ENCODE results near the gene ACADS. TPM values are rescaled to one million over a fixed set of nuclear protein-coding genes. Genes with fewer than 3 reads are reported as not detected.

Gene ACADS
- total and polyA plus RNA-seq, 9 of the 15 experiments (the other 6 are each of a cell fraction or from before 2014, with no cell fraction given): 0.06 to 20.3 (median 8.8) TPM

DNA sequence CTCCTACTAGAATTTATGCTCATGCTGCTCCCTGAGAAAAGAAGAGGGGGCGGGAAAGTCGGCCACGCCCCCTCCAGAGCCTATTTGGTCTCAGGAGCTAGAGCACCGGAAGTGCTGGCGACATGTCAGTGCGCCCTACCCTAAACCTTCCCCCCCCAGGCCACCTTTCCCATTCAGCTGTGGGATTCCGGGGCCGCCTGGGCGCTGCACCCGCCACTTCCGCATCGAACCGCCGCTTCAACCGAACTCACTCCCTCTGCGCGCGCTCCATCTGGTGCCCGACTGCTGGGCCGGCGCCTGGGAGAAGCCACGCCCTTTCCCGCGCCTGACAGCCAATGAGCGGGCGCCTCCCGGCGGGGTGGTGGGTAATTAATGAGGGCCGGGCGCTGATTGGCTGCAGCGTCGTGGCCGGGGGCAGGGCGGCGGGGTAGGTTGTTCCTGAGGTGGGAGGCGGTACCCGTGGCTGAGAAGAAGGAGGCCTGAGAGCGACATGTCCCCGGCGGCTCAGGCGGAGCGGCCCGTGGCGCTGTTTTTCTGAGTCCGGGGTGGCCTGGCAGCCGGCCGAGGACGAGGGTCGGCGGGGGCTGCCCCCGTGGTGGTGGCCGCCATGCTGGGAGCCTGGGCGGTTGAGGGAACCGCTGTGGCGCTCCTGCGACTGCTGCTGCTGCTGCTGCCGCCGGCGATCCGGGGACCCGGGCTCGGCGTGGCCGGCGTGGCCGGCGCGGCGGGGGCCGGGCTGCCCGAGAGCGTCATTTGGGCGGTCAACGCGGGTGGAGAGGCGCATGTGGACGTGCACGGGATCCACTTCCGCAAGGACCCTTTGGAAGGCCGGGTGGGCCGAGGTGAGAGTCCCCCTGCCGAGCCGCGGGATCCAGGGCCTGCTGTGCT lies 38.7 kb upstream of the ACADS start, which contains the start of gene MLEC (continued):
- TF ChIP-seq GTF2F1 (IDR thresholded peaks at IDR 0.05; ENCODE audit: low read depth, low read length) (0 out of 2 replicates have a peak, but pooled peaks have one; percentile 60), HCFC1 (IDR thresholded peaks at IDR 0.05; ENCODE audit: low read depth, low read length) (peak; percentile 83), HMG20A (CRISPR knock-in tag; conservative IDR thresholded peaks at IDR 0.05) (no peak), SMARCB1 (IDR thresholded peaks at IDR 0.05; ENCODE audit: insufficient read length, low read depth) (no peak), JUN (IDR thresholded peaks at IDR 0.05; ENCODE audit: borderline replicate concordance, low read depth, low read length) (0 out of 2 replicates have a peak, but pooled peaks have one; percentile 17), JUN (CRISPR knock-in tag; IDR thresholded peaks at IDR 0.05; ENCODE audit: borderline replicate concordance) (peak; percentile 80; the same call in 1 of the 2 replicates), ARID2 (IDR thresholded peaks at IDR 0.05) (no peak), ZNF316 (IDR thresholded peaks at IDR 0.05) (peak; percentile 27; the same call in 1 of the 2 replicates), HDAC8 (tag; IDR thresholded peaks at IDR 0.05) (no peak), ZNF24 (IDR thresholded peaks at IDR 0.05) (peak; percentile 47; the same call in 1 of the 2 replicates), POLR2H (tag; IDR thresholded peaks at IDR 0.05; ENCODE audit: low read depth) (0 out of 2 replicates have a peak, but pooled peaks have one; percentile 24), ELF1 (tag; IDR thresholded peaks at IDR 0.05) (peak; percentile 97), ZNF445 (CRISPR knock-in tag; IDR thresholded peaks at IDR 0.05; ENCODE audit: low read depth) (no peak), FOXM1 (IDR thresholded peaks at IDR 0.05; ENCODE audit: low read depth) (0 out of 2 replicates have a peak, but pooled peaks have one; percentile 12), FOXM1 (CRISPR knock-in tag; IDR thresholded peaks at IDR 0.05; ENCODE audit: low read depth) (no peak; the same call in 1 of the 2 replicates), ZEB2 (IDR thresholded peaks at IDR 0.05) (peak; percentile 96), ZNF134 (CRISPR knock-in tag; conservative IDR thresholded peaks at IDR 0.05) (no peak), KDM5B (IDR thresholded peaks at IDR 0.05; ENCODE audit: insufficient replicate concordance, low read depth, low read length) (peak; percentile 85), HNRNPK (IDR thresholded peaks at IDR 0.05; ENCODE audit: low read depth, low read length, poor library complexity, severe bottlenecking) (no peak), ELF4 (CRISPR knock-in tag; IDR thresholded peaks at IDR 0.05) (peak; percentile 96), ZNF12 (CRISPR knock-in tag; IDR thresholded peaks at IDR 0.05) (0 out of 2 replicates have a peak, but pooled peaks have one; percentile 60), CHD4 (IDR thresholded peaks at IDR 0.05; ENCODE audit: insufficient read depth, insufficient replicate concordance, low read depth, low read length, poor library complexity, severe bottlenecking) (no peak), SIN3B (IDR thresholded peaks at IDR 0.05; ENCODE audit: low read depth) (peak; percentile 76)
- TF ChIP-seq, protein P1, sequence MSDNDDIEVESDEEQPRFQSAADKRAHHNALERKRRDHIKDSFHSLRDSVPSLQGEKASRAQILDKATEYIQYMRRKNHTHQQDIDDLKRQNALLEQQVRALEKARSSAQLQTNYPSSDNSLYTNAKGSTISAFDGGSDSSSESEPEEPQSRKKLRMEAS (CRISPR knock-in tag; IDR thresholded peaks at IDR 0.05): peak; percentile 62; the same call in 1 of the 2 replicates
- TF ChIP-seq, protein P2, sequence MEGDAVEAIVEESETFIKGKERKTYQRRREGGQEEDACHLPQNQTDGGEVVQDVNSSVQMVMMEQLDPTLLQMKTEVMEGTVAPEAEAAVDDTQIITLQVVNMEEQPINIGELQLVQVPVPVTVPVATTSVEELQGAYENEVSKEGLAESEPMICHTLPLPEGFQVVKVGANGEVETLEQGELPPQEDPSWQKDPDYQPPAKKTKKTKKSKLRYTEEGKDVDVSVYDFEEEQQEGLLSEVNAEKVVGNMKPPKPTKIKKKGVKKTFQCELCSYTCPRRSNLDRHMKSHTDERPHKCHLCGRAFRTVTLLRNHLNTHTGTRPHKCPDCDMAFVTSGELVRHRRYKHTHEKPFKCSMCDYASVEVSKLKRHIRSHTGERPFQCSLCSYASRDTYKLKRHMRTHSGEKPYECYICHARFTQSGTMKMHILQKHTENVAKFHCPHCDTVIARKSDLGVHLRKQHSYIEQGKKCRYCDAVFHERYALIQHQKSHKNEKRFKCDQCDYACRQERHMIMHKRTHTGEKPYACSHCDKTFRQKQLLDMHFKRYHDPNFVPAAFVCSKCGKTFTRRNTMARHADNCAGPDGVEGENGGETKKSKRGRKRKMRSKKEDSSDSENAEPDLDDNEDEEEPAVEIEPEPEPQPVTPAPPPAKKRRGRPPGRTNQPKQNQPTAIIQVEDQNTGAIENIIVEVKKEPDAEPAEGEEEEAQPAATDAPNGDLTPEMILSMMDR (IDR thresholded peaks at IDR 0.05 in 2 of 3, conservative IDR thresholded peaks at IDR 0.05 in 1 of 3; ENCODE audit: insufficient read depth in 2 of 3, low read depth in 1 of 3, low read length in 3 of 3): peak; percentile 26 to 65 (median 52); a peak in 4 of 6 replicates
- TF ChIP-seq, protein P3, sequence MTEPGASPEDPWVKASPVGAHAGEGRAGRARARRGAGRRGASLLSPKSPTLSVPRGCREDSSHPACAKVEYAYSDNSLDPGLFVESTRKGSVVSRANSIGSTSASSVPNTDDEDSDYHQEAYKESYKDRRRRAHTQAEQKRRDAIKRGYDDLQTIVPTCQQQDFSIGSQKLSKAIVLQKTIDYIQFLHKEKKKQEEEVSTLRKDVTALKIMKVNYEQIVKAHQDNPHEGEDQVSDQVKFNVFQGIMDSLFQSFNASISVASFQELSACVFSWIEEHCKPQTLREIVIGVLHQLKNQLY (CRISPR knock-in tag; conservative IDR thresholded peaks at IDR 0.05): no peak

Measured in K562 (cell line).